Naive thymus-derived CD4-positive, alpha-beta T cell (primary cell): ENCODE measurements around the gene CARD14. TPM values are rescaled to one million over a fixed set of nuclear protein-coding genes. Genes with fewer than 3 reads are reported as not detected.

Experiments used
- ATAC-seq: fragments of 150-1000 bp; cut with Tn5 transposase; 2 replicates; pipeline ENCODE4 v1.10.0; 2021; ENCODE audit warnings: mild to moderate bottlenecking, moderate library complexity
- CTCF ChIA-PET: fragments of 350-600 bp; sonication (Branson Sonifier 250); formaldehyde crosslinking; loops from one replicate; lab custom pipeline; 2021; ENCODE audit warnings: antibody characterized with exemption; lab: Charles Lee
- POLR2A ChIA-PET: fragments of 350-600 bp; sonication (Branson Sonifier 250); formaldehyde crosslinking; loops from one replicate; lab custom pipeline; 2021; ENCODE audit warnings: antibody characterized with exemption, inconsistent platforms; lab: Charles Lee
- DNase-seq, 9 donors: peaks; one replicate each; pipeline versions ENCODE4 v3.0.0 to v3.0.0-alpha.2; 2020 to 2022; ENCODE audit warnings: mixed read lengths in 1 of 9
- H3K27ac ChIP-seq: one replicate; pipeline ENCODE4 v1.7.0; 2013; ENCODE audit warnings: mild to moderate bottlenecking, low read depth, low read length, moderate library complexity
- H3K27me3 ChIP-seq, 2 donors: one replicate each; pipeline ENCODE4 v1.7.0; 2013; ENCODE audit warnings: low read length in 2 of 2, mild to moderate bottlenecking in 2 of 2, moderate library complexity in 2 of 2; ENCODE audit not compliant: control insufficient read depth in 2 of 2, insufficient read depth in 2 of 2
- H3K36me3 ChIP-seq, 3 experiments: 1 replicate in 2 of 3; 2 replicates in 1 of 3; pipeline ENCODE4 v1.7.0; 2013; ENCODE audit warnings: low read length in 3 of 3, mild to moderate bottlenecking in 3 of 3, moderate library complexity in 1 of 3; ENCODE audit not compliant: insufficient read depth in 3 of 3, control insufficient read depth in 2 of 3
- H3K4me1 ChIP-seq, 2 donors: one replicate each; pipeline ENCODE4 v1.7.0; 2013; ENCODE audit warnings: low read length in 2 of 2, mild to moderate bottlenecking in 2 of 2, moderate library complexity in 1 of 2; ENCODE audit not compliant: control insufficient read depth in 2 of 2, insufficient read depth in 2 of 2
- H3K4me3 ChIP-seq: 2 replicates; pipeline ENCODE4 v1.7.0; 2013; ENCODE audit warnings: mild to moderate bottlenecking, low read length
- H3K9me3 ChIP-seq, 3 experiments: 1 replicate in 2 of 3; 2 replicates in 1 of 3; pipeline ENCODE4 v1.7.0; 2013; ENCODE audit warnings: low read length in 3 of 3; ENCODE audit not compliant: control insufficient read depth in 2 of 3
- H3K27ac Mint-ChIP-seq, 9 donors: one replicate each; pipeline ENCODE4 v1.8.0; 2020 to 2022; ENCODE audit warnings: mixed read lengths in 9 of 9, mild to moderate bottlenecking in 8 of 9, moderate library complexity in 5 of 9, inconsistent platforms in 2 of 9
- H3K27me3 Mint-ChIP-seq, 5 donors: one replicate each; pipeline ENCODE4 v1.8.0; 2021 to 2022; ENCODE audit warnings: mixed read lengths in 5 of 5, mild to moderate bottlenecking in 1 of 5
- H3K36me3 Mint-ChIP-seq, 5 donors: one replicate each; pipeline ENCODE4 v1.8.0; 2020 to 2022; ENCODE audit warnings: mixed read lengths in 5 of 5, mild to moderate bottlenecking in 3 of 5, inconsistent platforms in 1 of 5
- H3K4me1 Mint-ChIP-seq, 7 donors: one replicate each; pipeline ENCODE4 v1.8.0; 2020 to 2022; ENCODE audit warnings: mixed read lengths in 7 of 7, mild to moderate bottlenecking in 3 of 7, inconsistent platforms in 1 of 7
- H3K4me3 Mint-ChIP-seq, 10 donors: one replicate each; pipeline ENCODE4 v1.8.0; 2020 to 2022; ENCODE audit warnings: mild to moderate bottlenecking in 10 of 10, mixed read lengths in 10 of 10, moderate library complexity in 6 of 10, inconsistent platforms in 2 of 10
- H3K9me3 Mint-ChIP-seq, 11 donors: one replicate each; pipeline ENCODE4 v1.8.0; 2020 to 2022; ENCODE audit warnings: mixed read lengths in 11 of 11, mild to moderate bottlenecking in 4 of 11, inconsistent platforms in 1 of 11, moderate library complexity in 1 of 11
- intact Hi-C, 2 donors: fragments of 100-400 bp; cut with micrococcal nuclease; formaldehyde crosslinking; loops; one replicate each; pipeline ENCODE4 v1.15.1; 2023
- polyA plus RNA-seq, 2 donors: library from polyadenylated mRNA; unstranded; fragments of 300-500 nt; fragmentation: Illumina TruSeq; gene quantifications; one replicate each; pipeline ENCODE4 v1.2.3, GENCODE V29; 2021
- total RNA-seq, 6 experiments: library from RNA in 5 of 6; stranded (reverse) in 5 of 6; gene quantifications; 1 replicate in 5 of 6; 2 replicates in 1 of 6; pipeline ENCODE4 v1.2.3 and lab custom pipeline; 2021 to 2026

CARD14 gene
- total and polyA plus RNA-seq, 7 experiments from 2014 or later = 0.24 to 0.57 (median 0.30) TPM; not detected in 4

DNA sequence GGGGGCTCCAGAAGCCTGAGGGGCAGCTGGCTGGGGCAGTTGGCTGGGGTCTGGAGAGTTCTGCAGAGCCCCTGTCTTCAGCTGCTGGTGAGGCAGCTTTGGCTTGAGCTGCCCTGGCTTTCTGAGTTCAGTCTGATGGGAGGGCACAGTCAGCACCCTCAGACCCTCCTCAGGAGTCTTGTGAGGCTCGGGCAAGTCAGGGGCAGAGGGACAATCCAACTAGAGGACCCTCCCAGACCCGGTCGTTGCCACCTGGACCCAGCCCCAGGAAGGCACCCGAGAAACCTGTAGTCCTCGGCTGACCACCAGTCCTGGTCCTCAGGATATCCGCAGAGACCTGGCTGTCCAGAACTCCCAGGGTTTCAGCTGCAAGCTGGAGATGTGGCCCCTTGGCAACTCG is 1.9 kb downstream of the CARD14 start:
- POLR2A ChIA-PET = no interaction called here
- Mint-ChIP-seq H3K27me3 (peaks cover 0 to 10% (median 0%) of the 10 kb centered on the region in 5 donors), H3K27ac (no peak overlapping the region), H3K9me3 (no peaks in the 10 kb centered on the region), H3K4me1 (peaks cover 0 to 2% (median 0%) of the 10 kb centered on the region in 7 donors), H3K4me3 (no peak overlapping the region), H3K36me3 (peaks cover 0 to 5% (median 0%) of the 10 kb centered on the region in 5 donors)
- intact Hi-C loops = no loop called here
- no peak overlapping the region for H3K27ac ChIP-seq
- DNase-seq = no peak
- H3K36me3 ChIP-seq = no peaks in the 10 kb centered on the region
- H3K9me3 ChIP-seq = no peaks in the 10 kb centered on the region
- no peaks in the 10 kb centered on the region for H3K4me1 ChIP-seq
- no peak for ATAC-seq
- H3K27me3 ChIP-seq = no peaks in the 10 kb centered on the region
- CTCF ChIA-PET = no interaction called here
- no peak overlapping the region for H3K4me3 ChIP-seq

DNA sequence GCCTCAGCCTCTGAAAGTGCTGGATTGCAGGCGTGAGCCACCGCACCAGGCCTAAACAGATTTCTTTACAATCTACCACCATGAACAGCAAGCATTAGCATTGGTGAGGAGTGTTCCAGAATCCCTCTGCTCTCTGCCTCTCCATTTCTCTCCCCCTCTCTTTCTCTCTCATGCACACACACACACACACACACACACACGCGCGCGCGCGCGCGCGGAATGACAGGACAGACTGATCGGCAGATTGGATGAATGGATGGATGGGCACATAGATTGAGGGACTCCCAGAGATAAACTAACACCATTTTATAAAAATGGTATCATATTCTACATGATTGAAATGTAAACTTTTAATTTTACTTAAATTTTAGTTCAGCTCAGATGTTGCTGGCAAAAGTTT is 3.3 kb downstream of the CARD14 start:
- ATAC-seq (no peak), DNase-seq (no peak)
- intact Hi-C loops = no loop called here
- no peak overlapping the region for H3K4me3 Mint-ChIP-seq
- peaks cover 0 to 11% (median 0%) of the 10 kb centered on the region in 5 donors for H3K27me3 Mint-ChIP-seq
- CTCF ChIA-PET = no interaction called here
- H3K36me3 Mint-ChIP-seq = peaks cover 0 to 5% (median 0%) of the 10 kb centered on the region in 5 donors
- H3K27me3 ChIP-seq = no peaks in the 10 kb centered on the region
- H3K4me1 ChIP-seq = no peaks in the 10 kb centered on the region
- H3K36me3 ChIP-seq = no peaks in the 10 kb centered on the region
- H3K4me3 ChIP-seq = no peak overlapping the region
- no peaks in the 10 kb centered on the region for H3K9me3 ChIP-seq
- H3K9me3 Mint-ChIP-seq = no peaks in the 10 kb centered on the region
- no peak overlapping the region for H3K27ac ChIP-seq
- H3K27ac Mint-ChIP-seq = no peak overlapping the region
- POLR2A ChIA-PET = no interaction called here
- peaks cover 0 to 2% (median 0%) of the 10 kb centered on the region in 7 donors for H3K4me1 Mint-ChIP-seq

DNA sequence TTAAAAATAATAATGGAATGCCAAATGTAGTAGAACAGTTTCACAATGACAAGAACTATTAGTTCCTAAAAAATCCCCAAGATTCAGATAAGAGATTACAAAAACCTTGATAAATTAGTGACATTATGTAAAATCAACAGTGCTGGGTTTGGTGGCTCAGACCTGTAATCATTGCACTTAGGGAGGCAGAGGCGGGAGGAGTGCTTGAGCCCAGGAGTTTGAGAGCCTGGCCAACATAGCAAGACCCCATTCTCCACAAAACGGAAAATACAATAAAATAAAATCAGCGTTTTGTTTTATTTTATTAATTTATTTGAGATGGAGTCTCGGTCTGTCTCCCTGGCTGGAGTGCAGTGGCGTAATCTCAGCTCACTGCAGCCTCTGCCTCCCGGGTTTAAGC is 4.1 kb downstream of the CARD14 start:
- peaks cover 0 to 13% (median 0%) of the 10 kb centered on the region in 5 donors for H3K27me3 Mint-ChIP-seq
- intact Hi-C loops = no loop called here
- DNase-seq (no peak), ATAC-seq (no peak)
- H3K27ac ChIP-seq = no peak overlapping the region
- H3K36me3 ChIP-seq = no peaks in the 10 kb centered on the region
- H3K9me3 Mint-ChIP-seq = no peaks in the 10 kb centered on the region
- H3K4me3 ChIP-seq = no peak overlapping the region
- peaks cover 0 to 3% (median 0%) of the 10 kb centered on the region in 5 donors for H3K36me3 Mint-ChIP-seq
- H3K9me3 ChIP-seq = no peaks in the 10 kb centered on the region
- CTCF ChIA-PET = interaction anchor here (0.6 kb wide), 1 partner anchor 786 kb away, joined by 4 read pairs; no protein-coding TSS in a partner anchor
- H3K4me3 Mint-ChIP-seq = no peak overlapping the region
- no peak overlapping the region for H3K27ac Mint-ChIP-seq
- H3K27me3 ChIP-seq = no peaks in the 10 kb centered on the region
- peaks cover 0 to 2% (median 0%) of the 10 kb centered on the region in 7 donors for H3K4me1 Mint-ChIP-seq
- POLR2A ChIA-PET = no interaction called here
- H3K4me1 ChIP-seq = no peaks in the 10 kb centered on the region

DNA sequence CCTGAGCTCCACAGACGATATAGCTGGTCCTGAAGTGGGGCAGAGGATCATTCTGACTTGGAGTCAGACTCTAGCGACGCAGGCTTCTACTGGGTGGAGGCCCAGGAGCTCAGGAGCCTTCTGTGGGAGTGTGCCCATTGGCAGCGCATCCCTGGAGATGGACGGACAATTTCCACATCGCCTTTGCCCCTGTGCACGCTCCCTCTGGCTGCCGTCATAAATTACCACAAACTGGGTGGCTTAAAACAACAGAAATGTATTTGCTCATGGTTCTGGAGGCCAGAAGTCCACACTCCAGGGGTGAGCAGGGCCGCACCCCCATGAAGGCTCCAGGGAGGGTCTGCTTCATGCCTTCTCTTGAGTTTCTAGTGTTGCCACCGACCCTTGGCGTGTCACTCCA is 6.9 kb downstream of the CARD14 start:
- no peaks in the 10 kb centered on the region for H3K36me3 Mint-ChIP-seq
- H3K27ac Mint-ChIP-seq = no peak overlapping the region
- Histone ChIP-seq H3K27ac (no peak overlapping the region), H3K27me3 (no peaks in the 10 kb centered on the region), H3K4me3 (no peak overlapping the region), H3K36me3 (no peaks in the 10 kb centered on the region), H3K9me3 (no peaks in the 10 kb centered on the region), H3K4me1 (no peaks in the 10 kb centered on the region)
- H3K9me3 Mint-ChIP-seq = no peaks in the 10 kb centered on the region
- intact Hi-C loops = no loop called here
- ChIA-PET POLR2A (no interaction called here), CTCF (interaction anchor here (0.6 kb wide), 1 partner anchor 1951 kb away, joined by 3 read pairs; no protein-coding TSS in a partner anchor)
- no peaks in the 10 kb centered on the region for H3K4me1 Mint-ChIP-seq
- peaks cover 0 to 6% (median 0%) of the 10 kb centered on the region in 5 donors for H3K27me3 Mint-ChIP-seq
- DNase-seq (no peak), ATAC-seq (no peak)
- no peak overlapping the region for H3K4me3 Mint-ChIP-seq

DNA sequence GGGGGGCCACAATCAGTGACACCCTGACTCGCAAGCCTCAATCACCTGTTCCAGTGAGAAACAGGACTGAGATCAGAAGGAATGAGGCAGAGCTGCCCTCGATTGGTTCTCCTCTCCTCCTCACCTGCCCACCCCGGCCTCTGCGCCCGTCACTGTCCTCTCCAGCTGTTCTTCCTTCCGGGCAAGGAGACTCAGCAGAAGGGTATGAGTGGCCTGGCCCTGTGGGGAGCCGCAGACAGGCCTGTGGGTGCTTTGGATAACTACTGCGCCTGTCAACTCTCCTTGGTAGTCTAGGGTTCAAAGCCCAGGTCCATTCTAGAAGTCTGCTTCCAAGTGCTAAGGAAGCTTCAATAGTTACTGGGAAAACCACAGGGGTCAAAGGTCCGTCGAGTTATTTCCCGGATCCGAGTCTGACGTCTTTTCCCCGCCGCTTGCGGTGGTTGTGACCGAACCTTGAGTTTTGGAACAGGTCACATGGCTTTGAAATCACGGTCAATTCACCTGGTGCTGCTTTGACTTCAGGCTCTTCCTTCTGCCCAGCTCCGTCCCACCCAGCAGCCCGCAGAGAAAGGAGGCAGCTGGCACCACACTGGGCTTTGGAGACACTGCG is 8.3 kb downstream of the CARD14 start:
- Histone ChIP-seq H3K4me1 (no peaks in the 10 kb centered on the region), H3K9me3 (no peaks in the 10 kb centered on the region), H3K4me3 (no peak overlapping the region), H3K27ac (no peak overlapping the region), H3K36me3 (no peaks in the 10 kb centered on the region), H3K27me3 (no peaks in the 10 kb centered on the region)
- H3K4me3 Mint-ChIP-seq = no peak overlapping the region
- intact Hi-C loops = no loop called here
- no peak overlapping the region for H3K27ac Mint-ChIP-seq
- ATAC-seq = no peak
- no peaks in the 10 kb centered on the region for H3K4me1 Mint-ChIP-seq
- ChIA-PET POLR2A (no interaction called here), CTCF (no interaction called here)
- H3K36me3 Mint-ChIP-seq = no peaks in the 10 kb centered on the region
- H3K9me3 Mint-ChIP-seq = no peaks in the 10 kb centered on the region
- H3K27me3 Mint-ChIP-seq = peaks cover 0 to 4% (median 0%) of the 10 kb centered on the region in 5 donors
- DNase-seq = no peak

DNA sequence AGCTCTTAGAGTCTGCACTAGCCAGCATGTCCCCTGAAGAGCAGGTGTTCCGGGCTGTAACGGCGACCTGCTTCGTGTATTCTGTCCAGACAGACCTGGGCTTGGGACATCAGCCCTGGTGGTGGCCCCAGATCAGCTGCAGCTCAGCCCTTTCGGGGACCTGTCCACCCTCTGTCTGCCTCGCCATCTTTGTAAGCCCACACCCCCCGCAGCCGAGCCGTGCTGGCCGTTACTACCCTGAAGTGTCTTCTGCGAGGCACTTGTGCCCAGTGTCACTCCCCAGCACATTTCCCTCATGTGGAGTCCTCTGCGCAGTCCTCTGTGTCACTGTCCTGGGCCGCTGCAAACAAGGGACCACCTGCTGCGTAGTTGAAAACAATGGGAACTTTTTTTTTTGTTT is 10.4 kb downstream of the CARD14 start:
- DNase-seq (no peak), ATAC-seq (no peak)
- Histone ChIP-seq H3K4me1 (no peaks in the 10 kb centered on the region), H3K27me3 (no peaks in the 10 kb centered on the region), H3K9me3 (no peaks in the 10 kb centered on the region), H3K27ac (no peak overlapping the region), H3K4me3 (no peak overlapping the region), H3K36me3 (no peaks in the 10 kb centered on the region)
- H3K4me1 Mint-ChIP-seq = no peaks in the 10 kb centered on the region
- peaks cover 0 to 3% (median 0%) of the 10 kb centered on the region in 5 donors for H3K27me3 Mint-ChIP-seq
- H3K27ac Mint-ChIP-seq = no peak overlapping the region
- ChIA-PET POLR2A (interaction anchor here (0.7 kb wide), 1 partner anchor 55 kb away, joined by 3 read pairs; no protein-coding TSS in a partner anchor), CTCF (no interaction called here)
- H3K36me3 Mint-ChIP-seq = no peaks in the 10 kb centered on the region
- no peak overlapping the region for H3K4me3 Mint-ChIP-seq
- no peaks in the 10 kb centered on the region for H3K9me3 Mint-ChIP-seq
- intact Hi-C loops = no loop called here

DNA sequence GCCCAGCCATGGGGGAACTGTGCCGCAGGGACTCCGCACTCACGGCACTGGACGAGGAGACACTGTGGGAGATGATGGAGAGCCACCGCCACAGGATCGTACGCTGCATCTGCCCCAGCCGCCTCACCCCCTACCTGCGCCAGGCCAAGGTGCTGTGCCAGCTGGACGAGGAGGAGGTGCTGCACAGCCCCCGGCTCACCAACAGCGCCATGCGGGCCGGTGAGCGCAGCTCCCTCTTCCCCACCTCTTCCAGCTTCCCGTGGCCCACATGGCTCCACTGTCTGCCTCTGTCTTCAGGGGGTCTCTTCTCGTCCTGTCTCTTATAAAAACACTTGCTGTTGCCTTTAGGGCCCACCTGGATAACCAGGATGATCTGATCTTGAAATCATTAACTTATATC is 11.6 kb downstream of the CARD14 start:
- intact Hi-C loops = no loop called here
- H3K27ac ChIP-seq = no peak overlapping the region
- POLR2A ChIA-PET = interaction anchor here (0.6 kb wide), 1 partner anchor 343 kb away, joined by 3 read pairs; no protein-coding TSS in a partner anchor
- H3K4me3 Mint-ChIP-seq = no peak overlapping the region
- no peaks in the 10 kb centered on the region for H3K9me3 ChIP-seq
- H3K36me3 Mint-ChIP-seq = no peaks in the 10 kb centered on the region
- no peaks in the 10 kb centered on the region for H3K27me3 ChIP-seq
- no peak overlapping the region for H3K4me3 ChIP-seq
- DNase-seq (no peak), ATAC-seq (no peak)
- CTCF ChIA-PET = no interaction called here
- no peaks in the 10 kb centered on the region for H3K4me1 ChIP-seq
- H3K27ac Mint-ChIP-seq = no peak overlapping the region
- no peaks in the 10 kb centered on the region for H3K36me3 ChIP-seq
- H3K4me1 Mint-ChIP-seq = peaks cover 0 to 4% (median 0%) of the 10 kb centered on the region in 7 donors
- H3K27me3 Mint-ChIP-seq = peaks cover 0 to 3% (median 0%) of the 10 kb centered on the region in 5 donors
- no peaks in the 10 kb centered on the region for H3K9me3 Mint-ChIP-seq
